ENCODE data around the gene C19orf44.
"Not testable (repeated sequence)": the region's sequence is repeated elsewhere in the genome, so short reads cannot be mapped to it uniquely, and the experiment has no call there.

C19orf44 gene

DNA sequence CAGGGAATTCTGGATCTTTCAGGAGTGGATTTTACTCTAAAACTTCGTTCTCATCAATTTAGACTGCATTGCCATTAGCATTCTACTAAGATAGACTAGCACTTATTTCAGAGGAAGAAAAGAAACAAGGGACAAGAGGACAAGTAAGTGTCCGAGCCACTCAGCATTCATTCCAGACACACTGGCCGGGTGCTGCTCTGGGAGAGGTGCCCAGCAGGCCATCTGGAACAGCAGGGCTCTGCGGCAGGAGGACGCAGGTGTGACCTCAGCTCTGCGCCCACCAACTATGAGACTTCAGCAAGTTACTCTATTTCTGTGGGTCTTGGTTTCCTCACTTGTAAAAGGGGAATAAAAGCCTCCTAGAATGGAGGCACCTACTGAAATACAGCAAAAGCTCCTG, 28.6 kb upstream of the C19orf44 start:
- DNase-seq (ENCODE audit: low spot score): no peak

DNA sequence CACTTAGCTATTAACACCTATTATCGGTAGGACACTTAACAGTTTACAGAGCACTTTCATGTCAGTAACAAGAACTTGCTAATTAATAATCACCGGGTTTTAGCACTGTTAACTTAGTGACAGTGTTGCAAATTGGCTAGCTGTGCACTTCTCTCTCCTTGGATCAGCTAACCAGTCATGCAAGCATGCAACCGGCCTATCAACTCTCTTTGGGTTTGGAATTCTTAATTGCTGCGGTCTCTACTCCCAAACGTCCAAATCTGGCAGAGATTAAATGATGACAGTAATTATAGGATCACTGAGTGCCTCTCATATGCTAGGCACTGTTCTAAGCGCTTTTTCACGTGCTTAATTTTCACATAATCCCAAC, 25.7 kb upstream of the C19orf44 start:
- no peak for DNase-seq (ENCODE audit: low spot score)

DNA sequence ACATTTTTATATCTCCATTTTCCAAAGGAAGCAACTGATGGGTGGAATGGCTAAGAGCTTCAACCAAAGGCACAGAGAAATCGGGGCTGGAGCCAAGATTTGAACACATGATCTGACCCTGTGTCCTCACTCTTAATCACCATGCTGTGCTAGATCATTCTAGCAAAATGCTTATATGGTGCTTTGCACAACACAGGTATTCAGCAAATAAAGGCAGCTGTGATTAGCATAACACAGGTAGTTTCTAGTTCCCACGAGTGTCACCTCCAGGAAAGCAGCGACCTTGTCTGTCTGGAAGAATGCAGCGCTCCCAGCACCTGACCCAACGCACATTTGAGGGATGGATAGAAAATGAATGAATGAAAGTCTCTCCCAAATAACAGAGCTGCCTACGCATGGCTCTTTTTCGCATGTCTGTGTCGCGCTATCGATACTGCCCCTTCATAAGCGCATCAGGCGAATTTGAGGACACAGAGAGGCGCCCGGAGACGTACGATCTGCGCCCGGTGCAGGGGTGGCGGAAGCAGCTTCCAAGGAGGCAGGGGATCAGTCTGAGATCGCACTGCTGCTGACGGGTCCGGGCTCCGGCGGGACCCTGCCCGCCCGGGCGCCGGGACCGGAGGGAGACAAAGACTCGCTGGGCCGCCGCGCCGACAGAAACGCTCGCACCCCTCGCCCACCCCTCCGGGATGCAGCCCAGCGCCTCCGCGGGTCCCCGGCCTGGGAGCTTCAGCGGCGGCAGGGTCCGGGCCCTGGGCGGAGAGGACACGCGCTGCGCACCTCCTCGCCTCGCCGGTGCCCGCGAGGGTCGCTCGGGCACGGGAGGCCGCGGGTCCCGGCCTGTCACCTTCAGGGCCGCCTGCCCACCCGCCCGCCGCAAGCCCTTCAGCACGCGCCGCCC, 25.0 kb upstream of the C19orf44 start:
- DNase-seq (ENCODE audit: low spot score): peak; percentile 50

DNA sequence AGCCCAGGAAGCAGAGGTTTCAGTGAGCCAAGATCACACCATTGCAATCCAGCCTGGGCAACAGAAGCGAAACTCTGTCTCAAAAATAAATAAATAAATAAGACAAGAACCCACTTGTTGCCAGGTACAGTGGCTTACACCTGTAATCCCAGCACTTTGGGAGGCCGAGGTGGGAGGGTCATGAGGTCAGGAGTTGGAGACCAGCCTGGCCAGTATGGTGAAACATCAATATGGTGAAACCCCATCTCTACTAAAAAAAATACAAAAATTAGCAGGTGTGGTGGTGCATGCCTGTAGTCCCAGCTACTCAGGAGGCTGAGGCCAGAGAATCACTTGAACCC, 23.7 kb upstream of the C19orf44 start:
- not testable (repeated sequence) for DNase-seq (ENCODE audit: low spot score)

DNA sequence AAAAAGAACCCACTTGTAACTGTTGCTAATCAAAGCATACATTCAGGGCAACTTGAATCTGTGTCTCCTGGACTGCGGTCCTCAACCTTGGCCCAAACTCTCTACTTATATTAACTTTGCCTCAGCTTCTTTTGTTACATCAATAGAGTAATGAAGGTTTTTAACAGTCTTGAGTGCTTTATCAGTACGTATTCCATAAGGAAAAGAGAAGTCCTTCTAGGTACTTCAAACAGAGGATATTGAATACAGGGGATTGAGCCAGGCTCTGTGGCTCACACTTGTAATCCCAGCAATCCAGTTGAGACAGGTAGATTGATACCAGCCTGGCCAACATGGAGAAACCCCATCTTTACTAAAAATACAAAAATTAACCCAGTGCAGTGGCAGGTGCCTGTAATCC, 23.2 kb upstream of the C19orf44 start:
- no peak for DNase-seq (ENCODE audit: low spot score)

DNA sequence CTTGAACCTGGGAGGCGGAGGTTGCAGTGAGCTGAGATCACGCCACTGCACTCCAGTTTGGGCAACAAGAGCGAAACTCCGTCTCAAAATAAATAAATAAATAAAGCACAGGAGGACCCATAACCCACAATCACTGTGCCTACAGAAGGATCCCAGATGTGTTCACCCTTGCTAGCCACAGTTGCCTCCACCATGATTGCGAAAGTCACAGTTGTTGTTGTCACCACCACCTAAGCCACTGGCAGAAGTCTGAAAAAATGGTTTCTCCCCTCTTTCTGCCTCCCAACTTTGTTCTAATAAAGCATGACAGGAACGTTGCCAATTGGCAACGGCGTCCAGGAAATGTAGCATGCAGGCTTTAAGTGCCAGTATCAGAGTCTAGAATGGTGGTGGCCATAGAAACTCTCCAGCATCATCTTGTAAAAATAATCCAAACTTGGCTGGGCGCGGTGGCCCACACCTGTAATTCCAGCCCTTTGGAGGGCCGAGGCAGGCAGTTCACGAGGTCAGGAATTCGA, 22.3 kb upstream of the C19orf44 start:
- DNase-seq (ENCODE audit: low spot score): no peak

DNA sequence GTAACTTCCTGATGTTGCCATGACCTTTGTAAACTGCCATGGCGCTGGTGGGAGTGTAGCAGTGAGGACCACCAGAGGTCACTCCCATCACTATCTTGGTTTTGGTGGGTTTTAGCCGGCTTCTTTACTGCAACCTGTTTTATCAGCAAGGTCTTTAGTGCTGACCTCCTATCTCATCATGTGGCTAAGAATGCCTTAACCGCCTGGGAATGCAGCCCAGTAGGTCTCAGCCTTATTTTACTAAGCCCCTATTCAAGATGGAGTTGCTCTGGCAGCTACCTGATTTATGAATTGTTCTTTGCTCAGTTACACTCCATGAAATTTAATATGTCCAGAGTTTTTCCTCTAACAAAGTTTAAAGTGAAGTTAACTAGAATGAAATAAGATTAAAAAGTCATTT, 19.8 kb upstream of the C19orf44 start:
- no peak for DNase-seq (ENCODE audit: low spot score)

DNA sequence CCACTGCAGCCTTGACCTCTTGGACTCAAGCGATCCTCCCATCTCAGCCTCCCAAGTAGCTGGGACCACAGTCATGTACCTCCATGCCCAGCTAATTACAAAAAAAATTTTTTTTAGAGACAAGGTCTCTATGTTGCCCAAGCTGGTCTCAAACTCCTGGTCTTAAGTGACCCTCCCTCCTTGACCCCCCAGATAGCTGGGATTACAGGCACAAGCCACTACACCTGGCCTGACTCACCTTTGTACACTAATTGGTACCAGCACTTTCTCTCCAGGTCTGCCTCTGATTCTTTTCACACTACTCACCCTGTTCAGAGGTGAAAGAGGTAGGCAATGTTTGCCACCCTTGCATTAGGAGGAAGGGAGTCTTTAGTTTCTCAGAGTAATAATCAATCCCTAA, 18.9 kb upstream of the C19orf44 start:
- DNase-seq (ENCODE audit: low spot score): no peak

DNA sequence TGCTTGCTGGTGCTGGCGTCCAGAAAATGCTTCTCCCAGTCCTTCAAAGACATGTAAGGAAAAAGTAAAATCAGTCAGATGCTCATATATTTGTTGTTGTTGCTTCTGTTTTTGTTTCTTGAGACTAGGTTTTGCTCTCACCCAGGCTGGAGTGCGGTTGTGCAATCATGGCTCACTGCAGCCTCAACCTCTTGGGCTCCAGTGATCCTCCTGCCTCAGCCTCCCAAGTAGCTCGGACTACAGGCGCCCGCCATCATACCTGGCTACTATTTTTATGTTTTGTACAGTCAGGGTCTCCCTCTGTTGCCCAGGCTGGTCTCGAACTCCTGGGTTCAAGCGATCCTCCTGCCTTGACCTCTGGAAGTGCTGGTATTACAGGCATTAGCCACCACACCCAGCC, 13.4 kb upstream of the C19orf44 start:
- DNase-seq (ENCODE audit: low spot score): no peak

DNA sequence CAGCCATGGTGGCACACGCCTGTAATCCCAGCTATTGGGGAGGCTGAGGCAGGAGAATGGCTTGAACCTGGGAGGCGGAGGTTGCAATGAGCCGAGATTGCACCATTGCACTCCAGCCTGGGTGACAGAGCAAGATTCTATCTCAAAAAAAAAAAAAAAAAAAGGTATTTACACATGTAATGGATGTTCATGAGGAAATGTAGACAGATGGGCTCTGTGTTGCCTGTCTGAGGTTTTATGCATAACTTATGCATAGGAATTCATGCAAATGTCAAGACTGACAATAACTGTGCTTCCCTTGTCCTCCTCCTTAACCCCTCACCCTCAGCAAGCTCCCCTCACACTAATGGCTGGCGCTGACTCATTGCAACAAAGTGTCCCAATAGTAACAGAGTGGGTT, 9.7 kb upstream of the C19orf44 start:
- not testable (repeated sequence) for DNase-seq (ENCODE audit: low spot score)

DNA sequence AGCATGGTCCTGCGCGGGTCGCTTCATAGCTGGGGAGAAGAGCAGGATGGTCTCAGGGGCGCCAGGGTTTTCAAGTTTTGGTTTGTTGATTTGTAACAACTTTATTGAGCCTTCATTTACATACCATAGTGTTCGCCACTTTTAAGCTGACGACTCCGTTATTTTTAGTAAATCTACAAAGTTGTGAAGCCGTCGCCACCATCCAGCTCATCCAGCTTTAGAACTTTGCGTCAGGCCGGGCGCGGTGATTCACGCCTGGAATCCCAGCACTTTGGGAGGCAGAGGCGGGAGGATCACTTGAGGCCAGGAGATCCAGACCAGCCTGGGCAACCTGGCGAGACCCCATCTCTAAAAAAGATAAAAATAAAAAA, 404 bp downstream of the C19orf44 start:
- no peak for DNase-seq (ENCODE audit: low spot score)

DNA sequence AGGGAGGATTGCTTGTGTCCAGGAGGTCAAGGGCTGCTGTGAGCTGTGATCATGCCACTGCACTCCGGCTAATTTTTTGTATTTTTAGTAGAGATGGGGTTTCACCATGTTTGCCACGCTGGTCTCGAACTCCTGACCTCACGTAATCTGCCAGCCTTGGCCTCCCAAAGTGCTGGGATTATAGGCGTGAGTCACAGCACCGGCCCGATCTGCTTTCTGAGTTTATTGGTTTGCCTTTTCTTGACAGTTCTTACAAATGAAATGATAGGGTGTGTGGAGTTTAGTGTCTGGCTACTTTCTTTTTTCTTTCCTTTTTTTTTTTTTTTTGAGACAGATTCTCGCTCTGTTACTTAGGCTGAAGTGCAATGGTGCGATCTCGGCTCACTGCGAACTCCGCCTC, 848 bp downstream of the C19orf44 start:
- DNase-seq (ENCODE audit: low spot score): no peak

DNA sequence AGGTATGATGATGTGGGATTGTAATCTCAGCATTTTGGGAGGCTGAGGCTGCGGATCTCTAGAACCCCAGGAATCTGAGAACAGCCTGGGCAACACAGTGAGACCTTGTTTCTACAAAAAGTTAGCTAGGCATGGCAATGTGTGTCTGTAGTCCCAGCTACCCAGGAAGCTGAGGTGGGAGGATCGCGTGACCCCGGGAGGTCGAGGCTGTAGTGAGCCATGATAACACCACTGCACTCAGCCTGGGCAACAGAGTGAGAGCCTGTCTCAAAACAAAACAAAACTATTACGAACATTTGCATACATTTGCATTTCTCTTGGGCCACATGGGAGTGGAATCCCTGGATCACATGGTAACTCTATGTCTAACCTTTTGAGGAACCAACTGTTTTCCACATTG, 1.6 kb downstream of the C19orf44 start:
- no peak for DNase-seq (ENCODE audit: low spot score)

DNA sequence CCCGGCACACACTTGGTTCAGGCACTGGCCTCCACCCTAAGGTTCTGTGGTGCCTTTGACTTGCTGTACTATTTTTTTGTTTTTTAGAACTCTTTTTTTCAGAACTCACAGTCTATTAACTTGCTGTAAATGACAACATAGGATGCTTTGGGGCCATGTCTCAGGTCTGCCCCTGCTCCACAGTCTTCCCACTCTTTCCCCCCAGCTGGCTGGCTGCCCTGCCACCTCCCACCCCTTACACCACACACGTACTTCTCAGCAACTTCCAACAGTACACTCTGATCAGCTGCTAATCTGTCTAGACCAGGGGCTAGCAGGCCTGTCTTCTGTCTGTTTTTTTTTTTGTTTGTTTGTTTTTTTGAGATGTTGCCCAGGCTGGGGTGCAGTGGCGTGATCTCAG, 8.1 kb downstream of the C19orf44 start:
- no peak for DNase-seq (ENCODE audit: low spot score)

DNA sequence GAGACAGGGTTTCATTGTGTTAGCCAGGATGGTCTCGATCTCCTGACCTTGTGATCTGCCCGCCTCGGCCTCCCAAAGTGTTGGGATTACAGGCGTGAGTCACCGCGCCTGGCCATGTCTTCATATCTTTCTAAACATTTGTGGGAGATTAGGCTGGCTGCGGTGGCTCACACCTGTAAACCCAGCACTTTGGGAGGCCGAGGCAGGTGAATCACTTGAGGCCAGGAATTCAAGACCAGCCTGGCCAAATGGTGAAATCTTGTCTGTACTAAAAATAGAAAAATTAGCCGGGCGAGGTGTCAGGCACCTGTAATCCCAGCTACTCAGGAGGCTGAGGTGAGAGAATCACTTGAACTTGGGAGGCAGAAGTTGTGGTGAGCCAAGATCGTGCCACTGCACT, 10.0 kb downstream of the C19orf44 start:
- DNase-seq (ENCODE audit: low spot score): not testable (repeated sequence)

DNA sequence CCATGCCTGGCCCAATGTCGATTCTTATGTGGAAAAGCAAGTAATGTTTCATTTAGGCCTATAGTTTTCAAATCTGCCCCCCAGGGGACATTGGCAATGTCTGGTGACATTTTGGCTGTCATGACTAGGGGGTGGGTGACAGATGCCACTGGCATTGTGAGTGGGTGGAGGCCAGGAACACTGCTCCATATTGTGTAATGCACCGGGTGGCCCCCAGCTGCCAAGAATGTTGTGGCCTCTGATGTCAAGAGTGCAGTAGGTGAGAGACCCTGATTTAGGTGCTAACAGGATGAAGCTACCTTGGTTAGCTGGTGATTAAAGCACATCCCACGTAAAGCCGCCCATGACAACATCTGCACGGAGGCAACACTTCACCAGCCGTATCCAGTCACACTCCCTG, 10.8 kb downstream of the C19orf44 start:
- DNase-seq (ENCODE audit: low spot score): no peak

DNA sequence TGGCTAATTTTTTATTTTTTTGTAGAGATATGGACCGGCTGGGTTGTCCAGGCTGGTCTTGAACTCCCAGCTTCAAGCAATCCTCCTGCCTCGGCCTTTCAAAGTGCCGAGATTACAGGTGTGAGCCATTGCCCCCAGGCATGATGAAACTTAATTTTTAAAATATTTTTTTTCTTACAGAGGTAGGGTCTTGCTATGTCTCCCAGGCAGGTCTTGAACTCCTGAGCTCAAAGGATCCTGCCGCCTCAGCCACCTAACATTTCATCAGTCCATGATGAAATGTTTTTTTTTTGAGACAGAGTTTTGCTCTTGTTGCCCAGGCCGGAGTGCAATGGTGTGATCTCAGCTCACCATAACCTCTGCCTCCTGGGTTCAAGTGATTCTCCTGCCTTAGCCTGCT, 12.4 kb downstream of the C19orf44 start:
- no peak for DNase-seq (ENCODE audit: low spot score)

DNA sequence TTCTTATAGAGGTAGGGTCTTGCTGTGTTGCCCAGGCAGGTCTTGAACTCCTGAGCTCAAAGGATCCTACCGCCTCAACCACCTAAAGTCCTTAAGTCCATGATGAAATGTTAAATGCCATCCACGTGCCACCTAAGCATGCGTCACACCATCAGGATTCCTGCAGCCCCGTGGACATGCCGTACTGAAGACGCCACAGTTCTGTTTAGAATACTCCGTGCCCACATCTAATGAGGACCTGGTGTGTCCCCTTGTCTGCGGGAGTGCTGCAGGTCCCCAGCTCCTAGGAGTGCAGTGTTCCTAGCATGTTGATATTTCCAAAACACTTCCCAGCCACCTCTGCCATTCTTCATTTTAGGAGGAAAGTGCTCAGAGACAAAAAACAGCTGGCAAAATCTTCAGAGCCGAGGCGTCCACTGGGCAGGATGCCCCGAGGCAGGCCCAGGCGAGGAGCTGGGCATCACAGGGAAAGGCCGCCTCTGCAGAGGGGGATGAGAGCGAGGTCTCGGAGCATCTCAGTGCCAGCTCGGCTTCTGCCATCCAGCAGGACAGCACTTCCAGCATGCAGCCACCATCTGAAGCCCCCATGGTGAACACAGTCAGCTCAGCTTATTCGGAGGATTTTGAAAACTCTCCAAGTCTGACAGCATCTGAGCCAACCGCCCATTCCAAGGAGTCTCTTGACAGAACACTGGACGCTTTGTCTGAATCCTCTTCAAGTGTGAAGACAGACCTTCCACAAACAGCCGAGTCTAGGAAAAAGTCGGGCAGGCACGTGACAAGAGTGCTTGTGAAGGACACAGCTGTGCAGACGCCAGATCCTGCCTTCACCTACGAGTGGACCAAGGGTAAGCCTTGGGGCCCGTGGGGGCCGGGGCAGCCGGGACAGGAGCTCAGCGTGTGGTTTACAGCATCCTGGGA, 13.2 kb downstream of the C19orf44 start:
- DNase-seq (ENCODE audit: low spot score): no peak

DNA sequence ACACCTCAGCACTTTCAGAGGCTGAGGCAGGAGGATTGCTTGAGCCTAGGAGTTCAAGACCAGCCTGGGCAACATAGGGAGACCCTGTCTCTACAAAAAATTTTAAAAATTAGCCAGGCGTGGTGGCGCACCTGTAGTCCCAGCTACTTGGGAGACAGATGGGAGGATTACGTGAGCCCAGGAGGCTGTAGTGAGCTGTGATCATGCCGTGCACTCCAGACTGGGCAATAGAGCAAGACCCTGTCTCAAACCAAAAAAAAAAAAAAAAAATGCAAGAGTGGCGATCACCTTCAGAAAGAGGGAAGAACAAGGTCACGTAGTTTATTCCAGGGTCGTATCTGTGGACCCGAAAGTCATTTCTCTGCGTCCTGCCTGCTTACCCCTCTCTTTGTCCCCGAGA, 16.4 kb downstream of the C19orf44 start:
- not testable (repeated sequence) for DNase-seq (ENCODE audit: low spot score)

DNA sequence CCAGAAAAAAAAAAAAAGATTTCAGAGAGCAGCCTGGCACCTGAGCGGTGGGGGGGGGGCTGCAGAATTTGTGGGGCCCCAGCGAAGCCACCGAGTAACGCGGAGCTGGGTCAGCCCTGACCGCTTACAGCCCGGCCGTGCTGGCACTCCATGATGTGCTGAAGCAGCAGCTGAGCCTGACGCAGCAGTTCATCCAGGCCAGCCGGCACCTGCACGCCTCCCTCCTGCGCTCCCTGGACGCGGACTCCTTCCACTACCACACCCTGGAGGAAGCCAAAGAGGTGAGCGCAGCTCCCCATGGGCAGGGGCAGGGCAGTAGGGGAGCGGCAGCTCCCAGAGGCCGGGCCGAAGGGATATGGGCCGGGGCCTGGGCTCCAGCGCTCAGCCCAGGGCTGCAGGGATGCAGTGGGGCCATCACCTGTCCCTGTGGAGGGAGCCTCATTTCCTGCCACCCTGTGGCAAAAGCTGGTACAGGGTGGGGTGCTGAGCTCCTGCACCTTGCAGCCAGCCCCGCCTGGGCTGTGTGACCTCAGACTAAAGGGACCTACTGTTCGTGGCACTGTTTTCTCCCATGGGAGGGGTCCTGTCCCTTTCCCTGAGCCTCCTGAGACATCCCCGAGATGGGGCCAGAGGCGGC, 18.3 kb downstream of the C19orf44 start:
- peak; percentile 36 for DNase-seq (ENCODE audit: low spot score)

DNA sequence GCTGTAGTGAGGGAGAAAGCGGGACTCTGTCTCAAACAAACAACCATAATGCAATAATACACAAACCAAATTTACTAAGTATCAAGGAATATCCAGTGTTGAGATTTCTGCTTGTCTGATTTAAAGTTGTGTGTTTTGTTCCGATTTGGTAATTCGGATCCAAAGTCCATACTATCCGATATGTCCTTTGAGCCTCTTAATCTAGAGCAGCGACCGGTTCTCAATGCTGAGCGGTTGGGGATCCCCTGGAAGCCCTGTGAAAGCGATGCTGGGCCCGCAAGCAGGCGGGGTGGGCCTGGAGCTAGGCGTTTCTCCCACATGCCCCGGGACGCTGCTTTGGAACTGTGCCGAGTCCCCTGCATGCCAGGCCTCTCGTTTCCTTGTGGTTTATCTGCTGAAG, 20.2 kb downstream of the C19orf44 start:
- DNase-seq (ENCODE audit: low spot score): no peak

DNA sequence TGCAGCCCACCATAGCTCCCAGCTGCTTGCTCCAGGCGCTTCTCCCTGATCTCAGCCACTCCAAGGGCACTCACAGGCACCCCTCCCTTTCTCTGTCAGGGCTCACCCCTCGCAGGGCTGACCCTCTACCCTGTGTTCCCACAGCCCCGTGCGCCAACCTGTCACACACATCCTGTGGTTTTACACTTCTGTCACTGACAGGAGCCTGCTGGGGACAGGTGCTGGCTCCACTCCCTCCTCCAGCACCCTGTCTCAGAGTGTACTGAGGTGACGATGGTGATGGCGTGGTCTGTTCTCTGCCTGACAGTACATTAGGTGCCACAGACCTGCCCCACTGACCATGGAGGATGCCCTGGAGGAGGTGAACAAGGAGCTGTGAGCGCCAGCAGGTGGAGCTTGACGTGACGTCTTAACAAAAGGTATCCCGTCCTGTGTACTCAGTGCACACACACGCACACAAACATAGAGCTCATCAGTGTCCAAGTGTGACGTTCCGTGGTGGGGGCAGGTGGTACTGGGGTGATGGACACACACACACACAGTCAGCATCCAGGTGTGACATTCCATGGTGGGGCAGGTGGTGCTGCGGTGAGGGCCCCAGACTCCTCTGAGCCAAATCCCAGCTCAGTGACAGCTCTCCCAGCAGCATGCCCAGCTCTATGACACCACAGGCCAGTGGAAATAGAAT, 20.9 kb downstream of the C19orf44 start:
- no peak for DNase-seq (ENCODE audit: low spot score)

Data from NAMALWA (cell line).